Peyer's patch (tissue), 4 donors: Measurements from ENCODE around the gene LRRC32.

Experiments
- POLR2A ChIP-seq, 2 donors: fragments of 450-650 bp; IDR thresholded peaks; one replicate each; pipeline ENCODE4 v1.5.1; 2017; ENCODE audit warnings: antibody characterized with exemption in 2 of 2, mild to moderate bottlenecking in 2 of 2, moderate library complexity in 2 of 2
- TF ChIP-seq, protein P1 (sequence below), 6 experiments: fragments of 450-650 bp in 4 of 6; fragments of 200-600 bp in 2 of 6; sonication (generic) in 1 of 6; IDR thresholded peaks; one replicate each; pipeline ENCODE4 v1.5.1; 2017 to 2019; ENCODE audit warnings: antibody characterized with exemption in 6 of 6, mild to moderate bottlenecking in 3 of 6, moderate library complexity in 1 of 6

GRCh38 chr11:76688146-76688545 is 17.6 kb upstream of the LRRC32 start:
- no peak for TF ChIP-seq POLR2A (IDR thresholded peaks at IDR 0.05)
- TF ChIP-seq, protein P1, sequence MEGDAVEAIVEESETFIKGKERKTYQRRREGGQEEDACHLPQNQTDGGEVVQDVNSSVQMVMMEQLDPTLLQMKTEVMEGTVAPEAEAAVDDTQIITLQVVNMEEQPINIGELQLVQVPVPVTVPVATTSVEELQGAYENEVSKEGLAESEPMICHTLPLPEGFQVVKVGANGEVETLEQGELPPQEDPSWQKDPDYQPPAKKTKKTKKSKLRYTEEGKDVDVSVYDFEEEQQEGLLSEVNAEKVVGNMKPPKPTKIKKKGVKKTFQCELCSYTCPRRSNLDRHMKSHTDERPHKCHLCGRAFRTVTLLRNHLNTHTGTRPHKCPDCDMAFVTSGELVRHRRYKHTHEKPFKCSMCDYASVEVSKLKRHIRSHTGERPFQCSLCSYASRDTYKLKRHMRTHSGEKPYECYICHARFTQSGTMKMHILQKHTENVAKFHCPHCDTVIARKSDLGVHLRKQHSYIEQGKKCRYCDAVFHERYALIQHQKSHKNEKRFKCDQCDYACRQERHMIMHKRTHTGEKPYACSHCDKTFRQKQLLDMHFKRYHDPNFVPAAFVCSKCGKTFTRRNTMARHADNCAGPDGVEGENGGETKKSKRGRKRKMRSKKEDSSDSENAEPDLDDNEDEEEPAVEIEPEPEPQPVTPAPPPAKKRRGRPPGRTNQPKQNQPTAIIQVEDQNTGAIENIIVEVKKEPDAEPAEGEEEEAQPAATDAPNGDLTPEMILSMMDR (IDR thresholded peaks at IDR 0.05), result no peak
